Measurements from ENCODE around the gene NDUFB8.

NDUFB8 gene

GRCh38 chr10:100537475-100537874, 7.8 kb upstream of the NDUFB8 start:
- FAIRE-seq (no peak), DNase-seq (ENCODE audit: low spot score) (no peak)

GRCh38 chr10:100535715-100536353, 6.2 kb upstream of the NDUFB8 start, which contains the start of gene HIF1AN:
Gene HIF1AN (plus strand): TSS chr10:100535943. CDS start chr10:100535959, 16 bp downstream.
- DNase-seq (ENCODE audit: low spot score): peak; percentile 90
- peak; percentile 81 for FAIRE-seq

- DNase-seq (ENCODE audit: low spot score): no peak
- FAIRE-seq: no peak
Measured at GRCh38 chr10:100535338-100535714, 5.7 kb upstream of the NDUFB8 start.

GRCh38 chr10:100534726-100535125, 5.1 kb upstream of the NDUFB8 start:
- FAIRE-seq (no peak), DNase-seq (ENCODE audit: low spot score) (no peak)

- FAIRE-seq: no peak
Measured at GRCh38 chr10:100531761-100532160, 2.1 kb upstream of the NDUFB8 start.

GRCh38 chr10:100528921-100529474, 673 bp downstream of the NDUFB8 start:
- FAIRE-seq: no peak
- DNase-seq (ENCODE audit: low spot score): no peak

More at GRCh38 chr10:100531761-100532160, 2.1 kb upstream of the NDUFB8 start:
- no peak for DNase-seq (ENCODE audit: low spot score)

- FAIRE-seq (no peak), DNase-seq (ENCODE audit: low spot score) (no peak)
Measured at GRCh38 chr10:100528123-100528886, 1.4 kb downstream of the NDUFB8 start.

- DNase-seq (ENCODE audit: low spot score) (no peak), FAIRE-seq (no peak)
Measured at GRCh38 chr10:100524638-100525037, 5.0 kb downstream of the NDUFB8 start.

GRCh38 chr10:100524206-100524605, 5.5 kb downstream of the NDUFB8 start:
- DNase-seq (ENCODE audit: low spot score) (no peak), FAIRE-seq (no peak)

GRCh38 chr10:100522945-100523344, 6.7 kb downstream of the NDUFB8 start:
- DNase-seq (ENCODE audit: low spot score) (no peak), FAIRE-seq (no peak)

- FAIRE-seq: no peak
- no peak for DNase-seq (ENCODE audit: low spot score)
Measured at GRCh38 chr10:100522107-100522801, 7.4 kb downstream of the NDUFB8 start.

GRCh38 chr10:100520811-100521210, 8.9 kb downstream of the NDUFB8 start:
- no peak for DNase-seq (ENCODE audit: low spot score)
- FAIRE-seq: no peak

- no peak for DNase-seq (ENCODE audit: low spot score)
- FAIRE-seq: no peak
Measured at GRCh38 chr10:100519311-100520051, 10.2 kb downstream of the NDUFB8 start, which contains the start of gene SEC31B. Gene SEC31B (minus strand): TSS chr10:100519861. CDS start chr10:100516952, 2,909 bp downstream.

- DNase-seq (ENCODE audit: low spot score) (peak; percentile 50), FAIRE-seq (peak; percentile 8)
Measured at GRCh38 chr10:100518761-100519241, 10.9 kb downstream of the NDUFB8 start.

GRCh38 chr10:100516847-100517246, 12.8 kb downstream of the NDUFB8 start:
- no peak for FAIRE-seq

GRCh38 chr10:100515612-100516011, 14.1 kb downstream of the NDUFB8 start:
- DNase-seq (ENCODE audit: low spot score) (no peak), FAIRE-seq (no peak)

More at GRCh38 chr10:100516847-100517246, 12.8 kb downstream of the NDUFB8 start:
- no peak for DNase-seq (ENCODE audit: low spot score)

GRCh38 chr10:100510533-100511308, 18.9 kb downstream of the NDUFB8 start:
- DNase-seq (ENCODE audit: low spot score): no peak
- no peak for FAIRE-seq

- no peak for FAIRE-seq
Measured at GRCh38 chr10:100509241-100509840, 20.3 kb downstream of the NDUFB8 start.

GRCh38 chr10:100508691-100509150, 20.9 kb downstream of the NDUFB8 start:
- FAIRE-seq (peak; percentile 12), DNase-seq (ENCODE audit: low spot score) (peak; percentile 38)

More at GRCh38 chr10:100509241-100509840, 20.3 kb downstream of the NDUFB8 start:
- DNase-seq (ENCODE audit: low spot score): no peak
